K562 (cell line): ENCODE results near the gene EDA. TPM values are rescaled to one million over a fixed set of nuclear protein-coding genes. Genes with fewer than 3 reads are reported as not detected.

Experiments used
- ATAC-seq: fragments of 200-7000 bp; cut with Tn5 transposase; 3 replicates; pipeline ENCODE4 v1.9.1; 2020; ENCODE audit warnings: moderate library complexity
- BruUV-seq: library from RNA; stranded (reverse); fragments of 400-500 nt; replicated peaks from 2 replicates; lab custom pipeline; 2021; lab: Mats Ljungman, UMichigan
- CTCF ChIA-PET: fragments of 300-600 bp; formaldehyde crosslinking; extraction: SDS; loops from one replicate; lab custom pipeline; 2021; ENCODE audit warnings: low intra/inter-chr PET ratio; lab: Yijun Ruan, JAX
- POLR2A ChIA-PET: fragments of 300-600, 350-650 bp; sonication (Branson Sonifier 250); formaldehyde crosslinking; extraction: SDS; loops from one replicate; lab custom pipeline; 2021; ENCODE audit warnings: antibody characterized with exemption, inconsistent platforms; lab: Yijun Ruan, JAX
- DNase-seq, 4 experiments: peaks; one replicate each; pipeline versions ENCODE4 v3.0.0 to v3.0.0-alpha.2; 2011 to 2018; ENCODE audit warnings: low spot score in 3 of 4, mixed read lengths in 3 of 4; ENCODE audit errors: extremely low read depth in 1 of 4
- FAIRE-seq: peaks from 2 replicates; lab custom pipeline; 2011; peaks lifted over from hg19 to GRCh38; lab: Jason Lieb, UNC
- H2AFZ ChIP-seq: 2 replicates; pipeline ENCODE4 v1.6.0; 2011; ENCODE audit warnings: low read depth, low read length, control low read depth, inconsistent platforms
- H3K27ac ChIP-seq: fragments of 200-600 bp; 3 replicates; pipeline ENCODE4 v1.8.0; 2011; ENCODE audit warnings: low read depth, mild to moderate bottlenecking, control low read depth, inconsistent platforms, low read length, moderate library complexity, mixed read lengths; ENCODE audit errors: extremely low read depth
- H3K27me3 ChIP-seq, 2 experiments: fragments of 300-600 bp in 1 of 2; 2 replicates in 1 of 2; 3 replicates in 1 of 2; pipeline versions ENCODE4 v1.6.0 to v1.8.0; 2011; ENCODE audit warnings: inconsistent platforms in 2 of 2, low read length in 2 of 2, mild to moderate bottlenecking in 1 of 2, mixed read lengths in 1 of 2, moderate library complexity in 1 of 2; ENCODE audit not compliant: control insufficient read depth in 2 of 2, insufficient read depth in 2 of 2
- H3K36me3 ChIP-seq: fragments of 300-600 bp; 3 replicates; pipeline ENCODE4 v1.8.0; 2011; ENCODE audit warnings: mild to moderate bottlenecking, low read length, inconsistent platforms; ENCODE audit not compliant: control insufficient read depth, insufficient read depth
- H3K4me1 ChIP-seq, 2 experiments: fragments of 200-600 bp in 1 of 2; replicated peaks in 1 of 2; 2 replicates in 1 of 2; 3 replicates in 1 of 2; pipeline versions ENCODE4 v1.5.1 to v1.8.0; 2011; ENCODE audit warnings: inconsistent platforms in 2 of 2, low read length in 2 of 2, mild to moderate bottlenecking in 1 of 2, mixed read lengths in 1 of 2, moderate library complexity in 1 of 2; ENCODE audit not compliant: control insufficient read depth in 2 of 2, insufficient read depth in 2 of 2
- H3K4me2 ChIP-seq: 2 replicates; pipeline ENCODE4 v1.6.1; 2011; ENCODE audit warnings: low read length, control low read depth, inconsistent platforms, mixed read lengths; ENCODE audit not compliant: insufficient read depth
- H3K4me3 ChIP-seq: fragments of 200-600 bp; sonication (generic), shearing (Covaris generic); 2 replicates; pipeline ENCODE4 v1.5.1; 2016; ENCODE audit warnings: control low read depth, inconsistent platforms
- H3K79me2 ChIP-seq: fragments of 200-600 bp; 3 replicates; pipeline ENCODE4 v1.8.0; 2011; ENCODE audit warnings: low read length, inconsistent platforms; ENCODE audit not compliant: control insufficient read depth, insufficient read depth
- H3K9ac ChIP-seq, 2 experiments: 2 replicates each; pipeline versions ENCODE4 v1.6.0 to v1.6.1; 2011; ENCODE audit warnings: low read depth in 2 of 2, low read length in 2 of 2, control low read depth in 1 of 2, inconsistent platforms in 1 of 2, mild to moderate bottlenecking in 1 of 2, mixed read lengths in 1 of 2; ENCODE audit not compliant: insufficient read depth in 1 of 2
- H3K9me1 ChIP-seq: one replicate; pipeline ENCODE4 v1.6.0; 2011; ENCODE audit warnings: inconsistent platforms, mild to moderate bottlenecking, low read length, moderate library complexity; ENCODE audit not compliant: control insufficient read depth, insufficient read depth
- H3K9me3 ChIP-seq: replicated peaks from 2 replicates; pipeline ENCODE4 v1.5.1; 2011; ENCODE audit warnings: low read depth, low read length, inconsistent platforms; ENCODE audit not compliant: control insufficient read depth, insufficient read depth
- H4K20me1 ChIP-seq: replicated peaks from 2 replicates; pipeline ENCODE4 v1.6.1; 2011; ENCODE audit warnings: low read length, inconsistent platforms, mixed read lengths; ENCODE audit not compliant: control insufficient read depth, insufficient read depth
- BMI1 ChIP-seq: fragments of 150-350 bp; IDR thresholded peaks from 2 replicates; pipeline ENCODE4 v1.6.1; 2014; ENCODE audit warnings: low read length
- ELF2 ChIP-seq: fragments of 250-450 bp; sonication (Bioruptor Pico); IDR thresholded peaks from 2 replicates; pipeline ENCODE4 v1.5.0; 2021; ENCODE audit warnings: mild to moderate bottlenecking
- ESRRA ChIP-seq: fragments of 450-650 bp; IDR thresholded peaks from 2 replicates; pipeline ENCODE4 v1.6.1; 2014; ENCODE audit warnings: low read depth, mild to moderate bottlenecking, moderate library complexity, borderline replicate concordance
- ETS2 ChIP-seq: IDR thresholded peaks from 2 replicates; pipeline ENCODE4 v1.6.1; 2016; ENCODE audit warnings: borderline replicate concordance, missing genetic modification characterization, mild to moderate bottlenecking, moderate library complexity, missing compliant biosample characterization; ENCODE audit not compliant: poor library complexity, severe bottlenecking
- FOXP1 ChIP-seq: sonication (generic); formaldehyde crosslinking; IDR thresholded peaks from 2 replicates; pipeline ENCODE4 v1.8.0; 2022; ENCODE audit warnings: mild to moderate bottlenecking, missing genetic modification reagents
- HINFP ChIP-seq: fragments of 450-650 bp; conservative IDR thresholded peaks from 2 replicates; pipeline ENCODE4 v1.6.1; 2016; ENCODE audit warnings: missing genetic modification characterization, low read depth, mild to moderate bottlenecking, control low read depth, missing compliant biosample characterization
- NBN ChIP-seq: fragments of 450-650 bp; IDR thresholded peaks from 2 replicates; pipeline ENCODE4 v1.6.1; 2016; ENCODE audit warnings: low read depth, mild to moderate bottlenecking
- ZBTB7A ChIP-seq: IDR thresholded peaks from 2 replicates; pipeline ENCODE4 v1.6.1; 2011; ENCODE audit warnings: low read depth, mild to moderate bottlenecking, low read length, moderate library complexity, borderline replicate concordance; ENCODE audit not compliant: control insufficient read depth
- ZBTB8A ChIP-seq: fragments of 450-650 bp; IDR thresholded peaks from 2 replicates; pipeline ENCODE4 v1.6.1; 2018; ENCODE audit warnings: mild to moderate bottlenecking, moderate library complexity; ENCODE audit not compliant: partially characterized antibody
- ZNF12 ChIP-seq: sonication (generic); formaldehyde crosslinking; IDR thresholded peaks from 2 replicates; pipeline ENCODE4 v1.4.0; 2020; ENCODE audit warnings: mild to moderate bottlenecking, missing genetic modification reagents
- ZNF124 ChIP-seq: sonication (generic); formaldehyde crosslinking; IDR thresholded peaks from 2 replicates; pipeline ENCODE4 v1.8.1; 2022; ENCODE audit warnings: missing genetic modification reagents
- WGBS: fragments of 100-300 bp; shearing (Covaris generic); methylation state at CpG from one replicate; pipeline ENCODE4 v1.1.6; 2016; ENCODE audit warnings: low coverage, mixed read lengths; ENCODE audit not compliant: insufficient coverage; ENCODE audit errors: missing lambda C conversion rate; 5-methylcytosine and 5-hydroxymethylcytosine counted together
- in situ Hi-C: fragments of 300-500 bp; cut with MboI; formaldehyde crosslinking; loops from 4 replicates; pipeline ENCODE4 v1.15.0; 2018; ENCODE audit warnings: inconsistent platforms, mixed read lengths
- intact Hi-C: fragments of 100-400 bp; cut with micrococcal nuclease; formaldehyde crosslinking; loops from 2 replicates; pipeline ENCODE4 v1.14.2; 2022
- polyA plus RNA-seq, 8 experiments: library from polyadenylated mRNA; depleted of rRNA in 4 of 8; stranded (reverse) in 5 of 8; unstranded in 3 of 8; fragments of >200 nt; fragmentation: Nextera tagmentation in 2 of 8; fragmentation: Illumina TruSeq in 1 of 8; extraction: Ambion mirVana in 2 of 8; extraction: Trizol in 1 of 8; gene quantifications; 2 replicates each; pipeline versions ENCODE4 v1.2.1 to v1.2.3, GENCODE V29; 2011 to 2014; ENCODE audit warnings: inconsistent platforms in 1 of 8, missing spikeins in 1 of 8
- total RNA-seq, 7 experiments: library from RNA; depleted of rRNA in 6 of 7; stranded (reverse); fragments of >200 nt in 6 of 7; fragmentation: Illumina TruSeq in 2 of 7; extraction: Trizol in 2 of 7; gene quantifications; 2 replicates each; pipeline versions ENCODE4 v1.2.1 to v1.2.3, GENCODE V29; 2011 to 2021; ENCODE audit warnings: low replicate concordance in 1 of 7
- TF ChIP-seq, protein P1 (sequence below): fragments of 450-650 bp; IDR thresholded peaks from 2 replicates; pipeline ENCODE4 v1.6.1; 2017; ENCODE audit warnings: antibody characterized with exemption
- TF ChIP-seq, protein P2 (sequence below): sonication (generic); formaldehyde crosslinking; IDR thresholded peaks from 2 replicates; pipeline ENCODE4 v1.8.1; 2022; ENCODE audit warnings: missing genetic modification reagents
- TF ChIP-seq, protein P3 (sequence below): fragments of 450-650 bp; formaldehyde crosslinking; IDR thresholded peaks from 2 replicates; pipeline ENCODE4 v1.4.0; 2020; ENCODE audit warnings: mild to moderate bottlenecking
- TF ChIP-seq, protein P4 (sequence below): fragments of 200-400 bp; formaldehyde crosslinking; IDR thresholded peaks from 2 replicates; pipeline ENCODE4 v1.6.1; 2017; ENCODE audit warnings: mild to moderate bottlenecking, low read depth, low read length, moderate library complexity

Gene EDA
- total and polyA plus RNA-seq, 9 of the 15 experiments (the other 6 are each of a cell fraction or from before 2014, with no cell fraction given): 0.03 to 0.40 (median 0.07) TPM

GRCh38 chrX:69568828-69569227 is 47.1 kb upstream of the EDA start:
- ChIA-PET POLR2A (interaction anchor here (1.2 kb wide), 1 partner anchor 11 kb away, joined by 3 read pairs; no protein-coding TSS in a partner anchor), CTCF (no interaction called here)
- Histone ChIP-seq H3K36me3 (no peaks in the 10 kb centered on the region), H3K27me3 (no peaks in the 10 kb centered on the region), H3K4me3 (no peak overlapping the region), H2AFZ (no peak overlapping the region), H4K20me1 (no peaks in the 10 kb centered on the region; the same call in 1 of the 2 replicates), H3K9me1 (no peaks in the 10 kb centered on the region), H3K79me2 (no peaks in the 10 kb centered on the region), H3K9ac (no peak overlapping the region), H3K4me2 (no peak overlapping the region), H3K9me3 (no peaks in the 10 kb centered on the region), H3K4me1 (no peaks in the 10 kb centered on the region), H3K27ac (no peak overlapping the region)
- WGBS: 11% methylated on average over 3 of the region's 3 CpGs
- intact Hi-C loops: no loop called here
- DNase-seq (no peak), FAIRE-seq (no peak), ATAC-seq (no peak)
- in situ Hi-C loops: no loop called here
- no TSS peak for BruUV-seq
- TF ChIP-seq, protein P1, sequence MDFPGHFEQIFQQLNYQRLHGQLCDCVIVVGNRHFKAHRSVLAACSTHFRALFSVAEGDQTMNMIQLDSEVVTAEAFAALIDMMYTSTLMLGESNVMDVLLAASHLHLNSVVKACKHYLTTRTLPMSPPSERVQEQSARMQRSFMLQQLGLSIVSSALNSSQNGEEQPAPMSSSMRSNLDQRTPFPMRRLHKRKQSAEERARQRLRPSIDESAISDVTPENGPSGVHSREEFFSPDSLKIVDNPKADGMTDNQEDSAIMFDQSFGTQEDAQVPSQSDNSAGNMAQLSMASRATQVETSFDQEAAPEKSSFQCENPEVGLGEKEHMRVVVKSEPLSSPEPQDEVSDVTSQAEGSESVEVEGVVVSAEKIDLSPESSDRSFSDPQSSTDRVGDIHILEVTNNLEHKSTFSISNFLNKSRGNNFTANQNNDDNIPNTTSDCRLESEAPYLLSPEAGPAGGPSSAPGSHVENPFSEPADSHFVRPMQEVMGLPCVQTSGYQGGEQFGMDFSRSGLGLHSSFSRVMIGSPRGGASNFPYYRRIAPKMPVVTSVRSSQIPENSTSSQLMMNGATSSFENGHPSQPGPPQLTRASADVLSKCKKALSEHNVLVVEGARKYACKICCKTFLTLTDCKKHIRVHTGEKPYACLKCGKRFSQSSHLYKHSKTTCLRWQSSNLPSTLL: no peak
- TF ChIP-seq BMI1 (no peak), ZBTB8A (no peak), ZNF124 (no peak), ZNF12 (CRISPR knock-in tag) (no peak), ZBTB7A (no peak), ETS2 (tag) (no peak), ESRRA (no peak), HINFP (tag) (no peak), NBN (no peak), FOXP1 (CRISPR knock-in tag) (no peak), ELF2 (CRISPR knock-in tag) (no peak)
- TF ChIP-seq, protein P2, sequence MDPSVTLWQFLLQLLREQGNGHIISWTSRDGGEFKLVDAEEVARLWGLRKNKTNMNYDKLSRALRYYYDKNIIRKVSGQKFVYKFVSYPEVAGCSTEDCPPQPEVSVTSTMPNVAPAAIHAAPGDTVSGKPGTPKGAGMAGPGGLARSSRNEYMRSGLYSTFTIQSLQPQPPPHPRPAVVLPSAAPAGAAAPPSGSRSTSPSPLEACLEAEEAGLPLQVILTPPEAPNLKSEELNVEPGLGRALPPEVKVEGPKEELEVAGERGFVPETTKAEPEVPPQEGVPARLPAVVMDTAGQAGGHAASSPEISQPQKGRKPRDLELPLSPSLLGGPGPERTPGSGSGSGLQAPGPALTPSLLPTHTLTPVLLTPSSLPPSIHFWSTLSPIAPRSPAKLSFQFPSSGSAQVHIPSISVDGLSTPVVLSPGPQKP (CRISPR knock-in tag): no peak
- TF ChIP-seq, protein P3, sequence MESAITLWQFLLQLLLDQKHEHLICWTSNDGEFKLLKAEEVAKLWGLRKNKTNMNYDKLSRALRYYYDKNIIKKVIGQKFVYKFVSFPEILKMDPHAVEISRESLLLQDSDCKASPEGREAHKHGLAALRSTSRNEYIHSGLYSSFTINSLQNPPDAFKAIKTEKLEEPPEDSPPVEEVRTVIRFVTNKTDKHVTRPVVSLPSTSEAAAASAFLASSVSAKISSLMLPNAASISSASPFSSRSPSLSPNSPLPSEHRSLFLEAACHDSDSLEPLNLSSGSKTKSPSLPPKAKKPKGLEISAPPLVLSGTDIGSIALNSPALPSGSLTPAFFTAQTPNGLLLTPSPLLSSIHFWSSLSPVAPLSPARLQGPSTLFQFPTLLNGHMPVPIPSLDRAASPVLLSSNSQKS: no peak
- TF ChIP-seq, protein P4, sequence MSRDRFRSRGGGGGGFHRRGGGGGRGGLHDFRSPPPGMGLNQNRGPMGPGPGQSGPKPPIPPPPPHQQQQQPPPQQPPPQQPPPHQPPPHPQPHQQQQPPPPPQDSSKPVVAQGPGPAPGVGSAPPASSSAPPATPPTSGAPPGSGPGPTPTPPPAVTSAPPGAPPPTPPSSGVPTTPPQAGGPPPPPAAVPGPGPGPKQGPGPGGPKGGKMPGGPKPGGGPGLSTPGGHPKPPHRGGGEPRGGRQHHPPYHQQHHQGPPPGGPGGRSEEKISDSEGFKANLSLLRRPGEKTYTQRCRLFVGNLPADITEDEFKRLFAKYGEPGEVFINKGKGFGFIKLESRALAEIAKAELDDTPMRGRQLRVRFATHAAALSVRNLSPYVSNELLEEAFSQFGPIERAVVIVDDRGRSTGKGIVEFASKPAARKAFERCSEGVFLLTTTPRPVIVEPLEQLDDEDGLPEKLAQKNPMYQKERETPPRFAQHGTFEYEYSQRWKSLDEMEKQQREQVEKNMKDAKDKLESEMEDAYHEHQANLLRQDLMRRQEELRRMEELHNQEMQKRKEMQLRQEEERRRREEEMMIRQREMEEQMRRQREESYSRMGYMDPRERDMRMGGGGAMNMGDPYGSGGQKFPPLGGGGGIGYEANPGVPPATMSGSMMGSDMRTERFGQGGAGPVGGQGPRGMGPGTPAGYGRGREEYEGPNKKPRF: no peak
